Hematopoietic multipotent progenitor cell treated with erythropoietin and hydrocortisone succinate and interleukin-3 and kit ligand, for 4 days (in vitro differentiated cells): ENCODE data around the gene GCK.
A peak's percentile ranks its signal among the peaks of the same experiment; 100 is the strongest.

Experiments
- DNase-seq: peaks from one replicate; pipeline ENCODE4 v3.0.0-alpha.2; 2015

GCK gene

DNA sequence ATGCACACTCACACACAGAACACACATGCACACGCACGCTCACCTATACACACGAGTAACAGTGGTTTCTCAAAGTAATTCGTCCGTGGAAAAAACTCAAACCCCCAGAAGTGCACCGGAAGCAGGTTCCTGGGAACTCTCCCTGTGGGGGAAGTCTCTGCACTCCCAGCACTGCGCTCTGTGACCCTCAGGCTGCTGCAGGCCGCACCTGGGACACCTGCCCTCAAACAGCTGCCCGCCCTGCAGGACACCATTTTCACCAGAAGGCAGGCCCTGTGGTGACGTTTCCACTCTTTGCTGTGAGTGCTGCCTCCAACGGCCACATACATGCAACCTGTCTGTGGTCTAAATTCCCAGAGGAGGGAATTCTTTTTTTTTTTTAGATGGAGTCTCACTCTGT is 32.8 kb upstream of the GCK start:
- DNase-seq, result no peak

- no peak for DNase-seq
These were observed 32.1 kb upstream of the GCK start for GRCh38 chr7:44221231-44221791.

DNA sequence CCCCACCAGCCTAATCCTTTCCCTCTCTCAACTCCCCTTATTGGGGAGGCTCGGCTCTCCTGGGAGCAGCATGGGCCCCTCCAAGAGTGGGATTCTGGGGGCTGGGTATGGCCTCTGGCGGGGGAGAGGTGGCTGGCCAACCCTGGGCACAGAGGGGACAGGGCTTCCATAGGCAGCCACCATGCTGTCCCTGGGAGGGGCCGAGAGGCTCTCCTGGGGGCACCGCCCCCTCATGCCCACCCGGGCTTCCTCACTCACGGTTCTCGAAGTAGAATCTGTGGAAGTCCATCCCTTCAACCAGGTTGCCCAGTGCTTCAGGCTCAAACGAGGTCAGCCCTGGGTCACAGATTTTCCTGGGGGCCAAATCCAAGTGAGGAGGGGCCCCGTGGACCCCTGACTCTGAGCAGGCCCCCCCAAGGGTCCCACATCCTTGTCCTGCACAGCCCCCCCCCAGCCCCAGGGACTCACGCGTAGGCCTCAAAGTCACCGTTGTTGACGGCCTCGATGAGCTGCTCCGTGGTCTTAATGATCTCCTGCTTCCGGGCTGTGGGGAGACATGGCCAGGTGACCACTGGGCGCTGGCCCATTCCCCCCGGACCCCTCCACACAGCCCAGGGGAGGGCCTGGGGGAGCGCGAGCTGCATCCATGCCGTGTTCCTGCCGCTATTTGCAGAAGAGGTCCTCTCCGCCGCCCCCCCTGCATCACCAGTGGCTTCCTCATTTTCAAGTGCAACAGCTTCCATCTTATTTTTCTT is 31.3 kb upstream of the GCK start:
- DNase-seq, result no peak

- DNase-seq, result no peak
These were observed 30.8 kb upstream of the GCK start for GRCh38 chr7:44220046-44220357.

GRCh38 chr7:44219371-44220045 is 30.3 kb upstream of the GCK start:
- no peak for DNase-seq

DNA sequence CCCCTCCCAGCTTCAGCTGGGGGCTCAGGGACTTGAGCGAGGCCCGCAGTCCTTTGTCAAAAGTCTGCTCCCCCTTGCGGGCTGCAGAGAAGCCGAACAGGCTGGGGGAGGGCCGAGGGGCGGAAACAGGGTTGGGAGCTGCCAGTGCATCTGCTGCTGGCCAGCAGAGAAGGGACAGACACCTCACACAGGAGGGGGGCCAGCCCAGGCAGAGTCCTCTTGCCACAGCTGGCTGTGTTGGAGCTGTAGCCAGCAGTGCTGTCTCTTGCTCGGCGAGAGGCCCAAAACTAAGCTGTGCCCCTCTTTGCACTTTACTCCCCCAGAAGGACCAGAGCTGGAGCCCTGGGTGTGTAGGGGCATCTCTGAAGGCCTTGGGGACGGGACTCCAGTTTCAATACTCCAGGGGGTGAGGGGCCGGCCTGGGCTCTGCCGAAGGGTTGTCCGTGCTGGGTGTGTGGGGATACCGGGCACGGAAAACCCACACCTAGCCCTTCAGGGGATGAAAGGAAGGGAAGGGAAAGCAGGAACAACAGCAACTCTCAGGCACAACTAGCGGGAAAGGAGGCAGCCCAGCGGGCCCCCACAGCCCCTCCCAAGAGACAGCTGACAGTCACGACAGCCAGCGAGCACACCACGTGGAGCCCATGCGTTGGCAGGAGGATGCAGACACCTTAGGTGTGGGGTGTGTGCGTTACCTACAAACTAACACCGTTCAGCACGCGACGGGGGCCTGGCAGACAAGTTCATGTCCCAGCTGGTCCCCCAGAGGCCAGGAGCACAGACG is 29.4 kb upstream of the GCK start:
- no peak for DNase-seq

DNA sequence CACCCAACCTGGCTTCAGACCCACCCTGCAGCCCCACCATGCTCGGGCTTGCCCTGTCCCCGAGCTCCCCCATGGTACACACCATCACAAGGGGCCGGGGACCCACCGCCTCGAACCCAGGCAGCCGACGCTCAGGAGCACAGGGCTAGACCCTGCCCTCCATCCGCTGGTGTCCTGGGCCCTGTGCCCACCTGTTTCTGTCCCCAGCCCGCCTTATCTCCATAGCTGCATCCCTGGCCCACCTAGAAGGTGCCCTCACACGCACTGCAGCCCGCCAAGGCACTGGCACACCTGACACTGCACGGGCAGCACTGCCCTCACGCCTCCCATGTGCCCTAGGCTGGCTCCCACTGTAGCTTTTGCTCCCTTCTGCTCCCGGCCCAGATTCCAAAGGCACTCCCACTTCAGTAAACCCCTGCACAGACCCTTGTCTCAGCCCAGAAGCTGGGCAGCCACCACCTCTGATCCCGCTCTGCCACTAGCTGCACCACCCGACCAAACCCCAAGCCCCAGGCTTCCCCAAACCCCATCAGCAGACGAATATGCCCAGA is 28.7 kb upstream of the GCK start:
- no peak for DNase-seq

DNA sequence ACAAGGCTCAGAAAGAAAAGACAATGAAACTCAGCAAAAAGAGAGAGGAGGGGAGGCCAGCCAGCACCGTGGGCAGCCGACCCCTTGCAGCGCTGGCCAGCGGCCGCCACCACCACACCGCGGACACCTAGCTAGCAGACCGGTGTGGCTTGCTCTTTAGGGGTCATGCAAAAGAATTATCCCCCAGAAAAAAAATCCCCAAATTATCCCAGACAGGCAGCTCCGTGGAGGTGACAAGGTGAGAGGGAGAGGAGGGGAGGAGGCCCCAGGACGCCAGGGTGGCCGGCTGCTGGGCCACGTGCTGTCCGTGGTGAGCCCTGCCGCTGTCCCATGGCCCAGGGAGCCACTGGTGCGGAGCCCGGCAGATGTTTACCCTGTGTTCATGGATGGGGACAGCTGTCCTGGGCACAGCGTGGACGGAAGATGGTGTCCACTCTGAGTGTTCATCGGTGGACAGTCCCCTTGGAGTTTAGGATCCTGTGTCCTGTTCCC is 28.0 kb upstream of the GCK start:
- DNase-seq, result no peak

- no peak for DNase-seq
These were observed 27.4 kb upstream of the GCK start for GRCh38 chr7:44216521-44217222.

GRCh38 chr7:44216019-44216418 is 26.8 kb upstream of the GCK start:
- DNase-seq, result no peak

DNA sequence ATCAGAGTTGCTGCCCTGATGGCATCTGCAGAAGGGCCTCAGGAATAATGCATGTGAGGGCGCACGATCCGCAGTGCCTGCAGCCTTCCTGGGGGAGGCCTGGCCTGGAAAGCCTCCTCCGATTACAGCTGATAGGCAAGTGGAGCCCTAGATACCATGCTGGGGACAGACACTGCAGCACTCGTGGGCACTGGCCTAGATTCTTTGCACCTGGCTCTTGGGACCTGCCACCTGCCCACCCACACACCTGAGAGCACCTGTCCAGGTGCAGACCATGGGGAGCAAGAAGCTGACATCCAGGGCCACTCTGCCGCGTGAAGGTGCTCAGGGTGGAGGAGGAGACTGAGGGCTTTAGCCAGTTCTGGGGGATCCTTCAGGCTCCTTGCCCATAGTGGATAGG is 26.3 kb upstream of the GCK start:
- DNase-seq, result no peak

DNA sequence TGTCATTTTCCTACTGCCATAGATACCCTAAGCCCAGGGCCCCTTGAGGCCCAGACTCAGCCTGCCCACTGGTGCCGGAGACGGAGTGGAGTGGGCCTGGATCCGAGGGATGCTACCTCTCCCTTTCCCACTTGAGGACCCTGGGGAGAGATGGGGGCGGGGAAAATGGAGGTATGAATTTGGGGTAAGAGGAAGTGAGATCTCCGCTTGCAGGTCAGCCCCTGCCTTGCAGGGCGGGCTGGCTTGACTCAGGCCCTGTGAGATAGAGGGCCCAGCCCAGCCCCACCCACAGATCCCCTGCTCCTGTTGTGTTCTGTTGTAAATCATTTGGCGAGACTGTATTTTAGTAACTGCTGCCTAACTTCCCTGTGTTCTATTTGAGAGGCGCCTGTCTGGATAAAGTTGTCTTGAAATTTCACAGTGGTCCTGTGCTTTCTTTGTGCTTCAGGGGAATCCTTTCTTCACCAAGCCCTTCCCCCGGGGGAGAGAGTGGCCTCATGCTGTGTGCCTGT is 24.7 kb upstream of the GCK start:
- peak; percentile 30 for DNase-seq

DNA sequence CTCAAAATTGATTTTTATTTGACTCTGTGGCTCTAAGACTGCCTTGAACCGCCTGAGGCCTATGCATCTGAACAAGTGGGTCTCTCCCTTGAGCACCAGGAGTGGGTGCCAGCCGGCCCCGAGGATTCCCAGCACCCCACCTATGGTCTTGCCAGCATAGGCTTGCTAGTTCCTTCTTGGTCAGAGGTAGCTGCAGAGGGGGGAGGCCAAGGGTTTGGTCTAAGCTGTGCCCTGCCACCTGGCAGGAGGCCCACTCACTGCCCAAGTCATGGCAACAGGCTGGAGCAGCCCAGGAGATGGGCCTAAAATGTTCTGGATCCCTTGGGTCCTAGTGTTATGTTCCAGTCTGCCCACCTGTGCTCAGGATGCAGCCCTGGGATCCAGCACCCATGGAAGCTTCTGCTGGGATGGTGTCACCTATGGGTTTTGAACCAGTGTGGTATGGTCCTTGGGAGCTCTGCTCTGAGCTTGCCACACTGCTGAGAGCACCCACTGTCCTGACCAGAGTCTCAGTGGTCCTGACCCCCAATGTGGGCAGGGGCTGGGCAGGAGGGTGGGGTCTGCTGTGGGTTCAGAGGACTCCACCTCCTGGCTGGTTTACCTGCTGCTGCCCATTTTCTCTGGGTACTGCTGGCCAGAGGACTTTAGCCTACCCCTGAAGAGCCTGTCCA is 24.1 kb upstream of the GCK start:
- DNase-seq, result no peak

GRCh38 chr7:44212581-44213184 is 23.4 kb upstream of the GCK start:
- no peak for DNase-seq

DNA sequence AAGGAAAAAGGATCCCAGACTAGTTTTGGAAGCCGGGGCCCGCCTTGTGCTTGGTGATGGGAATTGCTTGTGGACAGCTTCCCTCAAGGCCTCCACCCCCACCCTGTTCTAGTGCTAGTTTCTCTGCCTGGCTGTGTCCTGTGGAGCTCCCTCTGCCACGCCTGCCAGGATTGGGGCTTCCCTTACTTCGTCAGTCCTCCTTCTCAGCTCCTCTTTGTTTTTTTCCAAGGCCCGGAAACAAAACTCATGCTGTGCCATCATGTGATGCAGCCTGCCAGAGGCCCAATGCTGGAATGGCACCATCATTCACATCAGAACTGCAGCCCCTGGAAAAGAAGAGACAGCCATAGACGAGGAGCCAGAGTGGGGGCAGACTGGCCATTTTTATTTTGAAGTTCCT is 22.8 kb upstream of the GCK start:
- DNase-seq, result no peak

DNA sequence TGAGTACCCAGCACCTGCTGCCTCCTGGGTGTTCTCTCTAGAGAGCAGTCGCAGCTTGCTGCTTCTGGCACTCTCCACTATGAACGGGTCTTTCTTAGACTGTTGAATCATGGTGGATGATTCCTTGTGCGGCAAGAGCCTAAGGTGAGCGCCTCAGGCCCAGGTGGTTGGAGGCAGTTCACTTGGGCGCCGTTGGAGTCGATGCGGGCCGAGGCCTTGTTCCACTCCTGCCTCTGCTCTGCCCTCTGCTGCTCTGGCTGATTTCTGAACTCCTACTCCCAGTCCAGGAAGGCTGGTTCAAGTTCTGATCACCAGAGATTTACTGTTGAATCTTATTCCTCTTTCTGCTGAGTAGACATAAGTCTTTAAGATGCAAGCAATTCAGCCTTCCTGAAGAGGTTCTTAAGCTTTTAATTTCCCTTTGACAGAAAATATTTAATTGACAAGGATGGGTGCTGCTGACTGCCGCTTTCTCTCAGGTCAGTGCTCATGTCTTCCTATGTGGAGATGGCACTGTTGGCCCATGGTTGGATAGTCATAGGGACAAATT is 22.0 kb upstream of the GCK start:
- DNase-seq, result no peak

GRCh38 chr7:44210107-44210506 is 20.9 kb upstream of the GCK start:
- DNase-seq, result no peak

DNA sequence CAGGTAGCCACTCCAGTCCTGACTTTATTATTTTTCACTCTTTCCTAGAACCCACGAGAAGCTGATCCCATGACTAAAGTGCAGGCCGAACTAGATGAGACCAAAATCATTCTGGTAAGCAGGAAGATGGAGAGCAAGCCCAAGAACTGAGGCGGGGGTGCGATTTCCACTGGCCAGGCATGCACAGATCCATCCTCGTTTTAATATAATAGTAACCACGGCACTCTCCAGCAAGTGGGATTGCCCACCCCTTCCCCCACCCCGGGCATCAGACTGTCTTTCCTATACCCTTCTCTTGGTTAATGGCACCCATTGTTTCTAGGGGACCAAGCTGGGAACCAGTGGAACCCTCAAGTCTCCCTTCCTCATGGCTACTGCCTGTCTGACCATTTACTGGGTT is 18.8 kb upstream of the GCK start:
- DNase-seq, result no peak

DNA sequence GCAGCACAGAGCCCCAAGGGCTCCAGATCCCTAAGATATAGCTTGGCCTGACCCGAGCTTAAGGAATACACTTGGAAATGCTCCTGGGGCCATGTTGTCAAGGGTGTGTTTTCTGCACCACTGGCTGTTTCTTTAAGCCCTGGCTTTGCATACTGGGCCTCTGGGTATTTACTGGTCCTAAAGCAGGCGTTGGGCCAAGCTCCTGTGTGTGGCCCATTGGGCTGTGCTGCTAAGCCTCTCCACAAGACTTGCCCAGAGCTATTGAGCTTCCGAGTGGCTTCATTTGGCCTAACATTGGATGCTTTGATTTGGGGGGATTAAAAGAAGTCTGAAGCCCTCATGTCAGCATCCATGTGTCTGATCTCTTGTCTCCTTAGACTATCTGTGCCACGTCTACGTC is 16.8 kb upstream of the GCK start:
- DNase-seq, result no peak

- DNase-seq, result no peak
These were observed 12.6 kb upstream of the GCK start for GRCh38 chr7:44201813-44202212.
